Fibroblast of skin of left quadriceps (primary cell): ENCODE data around the gene SCO1.
A peak's percentile ranks its signal among the peaks of the same experiment; 100 is the strongest.
"Not testable (repeated sequence)": the region's sequence is repeated elsewhere in the genome, so short reads cannot be mapped to it uniquely, and the experiment has no call there.

Experiments used
- DNase-seq, 2 experiments: peaks; one replicate each; pipeline ENCODE4 v3.0.0-alpha.2; 2013; ENCODE audit warnings: low read depth in 2 of 2

The SCO1 gene

GRCh38 chr17:10697092-10698081 lies at the start of gene SCO1, which contains the start of gene ADPRM:
SCO1 (minus strand) TSS chr17:10697533; CDS start chr17:10697507, 26 bp downstream.
ADPRM (plus strand) TSS chr17:10697594; CDS start chr17:10704927, 7,333 bp downstream.
- peak; percentile 79 to 84 for DNase-seq

GRCh38 chr17:10745231-10745630 lies 47.9 kb upstream of the SCO1 start:
- no peak for DNase-seq

- no peak for DNase-seq
Measured at GRCh38 chr17:10744501-10745000, 47.2 kb upstream of the SCO1 start.

GRCh38 chr17:10743316-10744009 lies 46.1 kb upstream of the SCO1 start:
- no peak for DNase-seq

GRCh38 chr17:10742431-10742830 lies 45.1 kb upstream of the SCO1 start:
- DNase-seq = no peak

GRCh38 chr17:10741416-10742135 lies 44.2 kb upstream of the SCO1 start:
- DNase-seq = no peak

- no peak for DNase-seq
Measured at GRCh38 chr17:10739386-10739785, 42.1 kb upstream of the SCO1 start.

GRCh38 chr17:10738521-10739258 lies 41.4 kb upstream of the SCO1 start:
- DNase-seq = no peak

- DNase-seq = no peak
Measured at GRCh38 chr17:10737736-10738135, 40.4 kb upstream of the SCO1 start.

GRCh38 chr17:10737168-10737622 lies 39.9 kb upstream of the SCO1 start:
- DNase-seq = no peak

GRCh38 chr17:10735821-10736220 lies 38.5 kb upstream of the SCO1 start:
- DNase-seq = no peak

- no peak for DNase-seq
Measured at GRCh38 chr17:10735251-10735650, 37.9 kb upstream of the SCO1 start.

- no peak for DNase-seq
Measured at GRCh38 chr17:10733666-10734065, 36.3 kb upstream of the SCO1 start.

GRCh38 chr17:10732121-10732520 lies 34.8 kb upstream of the SCO1 start:
- not testable (repeated sequence) for DNase-seq

- DNase-seq = no peak
Measured at GRCh38 chr17:10731408-10731879, 34.1 kb upstream of the SCO1 start.

- DNase-seq = not testable (repeated sequence)
Measured at GRCh38 chr17:10730247-10730646, 32.9 kb upstream of the SCO1 start.

GRCh38 chr17:10729334-10730193 lies 32.2 kb upstream of the SCO1 start, which contains the start of gene TMEM220:
TMEM220 (minus strand) TSS chr17:10730023; CDS start chr17:10729851, 172 bp downstream.
- DNase-seq = peak in 1 of 2 experiments; percentile 33

- no peak for DNase-seq
Measured at GRCh38 chr17:10728331-10728892, 31.1 kb upstream of the SCO1 start.

GRCh38 chr17:10727192-10727591 lies 29.9 kb upstream of the SCO1 start:
- no peak for DNase-seq
